ENCODE results near the gene DYSF. TPM values are rescaled to one million over a fixed set of nuclear protein-coding genes. Genes with fewer than 3 reads are reported as not detected.

The DYSF gene
- total RNA-seq, 1 experiment from 2014 or later: 5.5 TPM

GRCh38 chr2:71724793-71725192 lies 271.4 kb downstream of the DYSF start:
- no peak overlapping the region for H2AK5ac ChIP-seq (ENCODE audit: insufficient read length, low read length)
- no peaks in the 10 kb centered on the region for H3K23me2 ChIP-seq (ENCODE audit: insufficient read length, low read depth, low read length, poor library complexity, severe bottlenecking)
- TF ChIP-seq CTCF (conservative IDR thresholded peaks at IDR 0.05): no peak
- H2BK5ac ChIP-seq (ENCODE audit: insufficient read length, low read length): no peak overlapping the region
- no peak overlapping the region for H2BK12ac ChIP-seq (ENCODE audit: insufficient read length, low read depth, low read length)
- Mint-ChIP-seq H3K9me3 (peaks cover 5 to 6% of the 10 kb centered on the region in 2 experiments; a peak in 4 of 5 replicates), H3K27me3 (ENCODE audit: low read depth) (peaks cover 11% of the 10 kb centered on the region), H3K36me3 (ENCODE audit: insufficient read depth in 1 of 3, low read depth in 3 of 3) (peaks cover 0 to 2% (median 0%) of the 10 kb centered on the region in 3 experiments; a peak in 3 of 7 replicates), H3K4me3 (no peak overlapping the region), H3K4me1 (no peaks in the 10 kb centered on the region), H3K27ac (no peak overlapping the region)
- no peak for DNase-seq
- H3K9me3 ChIP-seq (ENCODE audit: control insufficient read depth, low read depth, low read length): no peaks in the 10 kb centered on the region
- no CpG with 5 or more reads among the region's 1 CpG for WGBS (ENCODE audit: extremely low coverage, insufficient read length, low lambda C conversion rate)
- H4K8ac ChIP-seq (replicated peaks; ENCODE audit: insufficient read length, low read depth, low read length): no peak overlapping the region
- no peak overlapping the region for H3K9ac ChIP-seq (ENCODE audit: extremely low read depth, insufficient read length, low read length)
- no peak overlapping the region for H2BK15ac ChIP-seq (ENCODE audit: low read depth, low read length)
- H3T11ph ChIP-seq (ENCODE audit: low read length): no peak overlapping the region
- H3K18ac ChIP-seq (ENCODE audit: insufficient read length, low read depth, low read length): no peak overlapping the region
- H2BK20ac ChIP-seq (ENCODE audit: low read depth, low read length, poor library complexity, severe bottlenecking): no peak overlapping the region
- H2BK120ac ChIP-seq (ENCODE audit: low read depth, low read length, poor library complexity, severe bottlenecking): no peak overlapping the region
- H3K27ac ChIP-seq (ENCODE audit: insufficient read length, low read depth, low read length): no peak overlapping the region
- no peak overlapping the region for H2AFZ ChIP-seq (ENCODE audit: low read length)
- no peaks in the 10 kb centered on the region for H3K79me2 ChIP-seq (ENCODE audit: insufficient read depth, low read length)
- H4K5ac ChIP-seq (ENCODE audit: insufficient read length, low read depth, low read length): no peak overlapping the region
- H3K4me1 ChIP-seq (ENCODE audit: insufficient read depth, low read length): no peaks in the 10 kb centered on the region
- no peak overlapping the region for H3K56ac ChIP-seq (ENCODE audit: insufficient read length, low read depth, low read length)
- H3K14ac ChIP-seq (ENCODE audit: insufficient read depth, low read length): no peak overlapping the region
- no peak overlapping the region for H4K91ac ChIP-seq (ENCODE audit: insufficient read length, low read depth, low read length)
- no peaks in the 10 kb centered on the region for H3K27me3 ChIP-seq (ENCODE audit: insufficient read depth, low read length)
- no peaks in the 10 kb centered on the region for H4K20me1 ChIP-seq (ENCODE audit: control insufficient read depth, insufficient read depth, insufficient read length)
- no peak overlapping the region for H3K4me2 ChIP-seq (ENCODE audit: insufficient read depth, insufficient read length, low read length)
- no peak overlapping the region for H3K4ac ChIP-seq (ENCODE audit: low read depth, low read length)
- H3K79me1 ChIP-seq (ENCODE audit: insufficient read depth, low read depth, low read length, poor library complexity, severe bottlenecking): no peaks in the 10 kb centered on the region
- H3K23ac ChIP-seq (ENCODE audit: insufficient read length, low read depth, low read length): no peak overlapping the region

Data from H9 (cell line).